ENCODE results near the gene CDK7. TPM values are rescaled to one million over a fixed set of nuclear protein-coding genes. Genes with fewer than 3 reads are reported as not detected.
A peak's percentile ranks its signal among the peaks of the same experiment; 100 is the strongest.
"Not testable (repeated sequence)": the region's sequence is repeated elsewhere in the genome, so short reads cannot be mapped to it uniquely, and the experiment has no call there.

The CDK7 gene
- total RNA-seq, 2 experiments from 2014 or later: 36.2 to 41.2 TPM

DNA sequence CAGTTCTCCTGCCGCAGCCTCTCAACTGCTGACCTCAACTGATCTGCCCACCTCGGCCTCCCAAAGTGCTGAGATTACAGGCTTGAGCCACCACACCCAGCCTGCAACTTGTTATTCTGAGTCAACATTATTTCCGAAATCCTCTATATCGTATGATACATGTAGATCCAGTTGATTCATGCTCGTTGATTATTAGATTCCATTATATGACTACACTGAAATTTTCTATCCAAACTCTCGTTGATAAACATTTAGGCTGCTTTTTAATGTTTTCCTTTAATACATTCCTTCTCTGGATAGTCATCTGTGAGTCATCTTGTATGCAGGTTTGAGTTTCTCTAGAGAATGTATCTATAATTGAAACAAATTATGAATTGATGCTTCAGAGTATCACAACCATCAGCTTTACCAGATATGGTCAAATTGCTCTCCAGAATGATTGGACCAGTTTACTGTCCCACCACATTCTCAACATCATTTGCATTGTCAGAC lies 4.1 kb downstream of the CDK7 start:
- intact Hi-C loops (cut with micrococcal nuclease): no loop called here
- no peaks in the 10 kb centered on the region for H3K27me3 Mint-ChIP-seq
- ChIA-PET POLR2A (no interaction called here), CTCF (no interaction called here)
- peaks cover 56% of the 10 kb centered on the region for H3K4me1 Mint-ChIP-seq (ENCODE audit: low read depth)
- H3K9me3 Mint-ChIP-seq: no peaks in the 10 kb centered on the region
- H3K4me3 Mint-ChIP-seq: no peak overlapping the region
- H3K27ac Mint-ChIP-seq: no peak overlapping the region
- H3K36me3 Mint-ChIP-seq: peaks cover 36% of the 10 kb centered on the region
- no peak for DNase-seq

DNA sequence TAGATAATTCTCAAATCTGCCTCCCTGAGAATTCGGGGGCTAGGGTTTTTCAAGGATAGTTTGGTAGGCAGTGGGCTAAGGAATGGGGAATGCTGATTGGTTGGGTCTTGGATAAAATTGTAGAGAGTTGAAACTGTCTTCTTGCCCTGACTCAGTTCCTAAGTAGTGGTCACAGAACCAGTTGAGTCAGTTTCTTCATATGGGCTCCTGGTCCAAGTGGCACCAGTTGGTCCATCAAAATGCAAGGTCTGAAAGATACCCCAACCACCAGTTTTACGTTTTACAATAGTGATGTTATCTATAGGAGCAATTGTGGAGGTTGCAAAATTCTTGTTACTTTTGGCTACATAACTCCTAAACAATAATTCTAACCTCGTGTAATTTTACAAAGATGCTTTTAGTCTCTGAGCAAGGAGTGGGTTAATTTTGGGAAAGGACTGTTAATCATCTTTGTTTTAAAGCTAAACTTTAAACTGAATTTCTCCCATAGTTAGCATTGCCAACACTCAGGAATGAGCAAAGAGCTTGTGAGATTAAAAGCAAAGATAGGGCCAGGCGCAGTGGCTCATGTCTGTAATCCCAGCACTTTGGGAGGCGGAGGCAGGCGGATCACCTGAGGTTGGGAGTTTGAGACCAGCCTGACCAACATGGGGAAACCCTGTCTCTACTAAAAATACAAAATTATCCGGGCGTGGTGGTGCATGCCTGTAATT lies 7.7 kb downstream of the CDK7 start:
- Mint-ChIP-seq H3K27ac (no peak overlapping the region), H3K36me3 (peaks cover 41% of the 10 kb centered on the region)

GRCh38 chr5:69245031-69245430 lies 10.3 kb downstream of the CDK7 start:
- H3K4me3 Mint-ChIP-seq: no peak overlapping the region
- DNase-seq: no peak
- peaks cover 5% of the 10 kb centered on the region for H3K9me3 Mint-ChIP-seq
- ChIA-PET POLR2A (interaction anchor here (0.6 kb wide), 1 partner anchor 245 kb away, joined by 6 read pairs; no protein-coding TSS in a partner anchor), CTCF (no interaction called here)
- no peak overlapping the region for H3K27ac Mint-ChIP-seq
- peaks cover 40% of the 10 kb centered on the region for H3K4me1 Mint-ChIP-seq (ENCODE audit: low read depth)
- no peaks in the 10 kb centered on the region for H3K27me3 Mint-ChIP-seq
- intact Hi-C loops (cut with micrococcal nuclease): no loop called here
- H3K36me3 Mint-ChIP-seq: peaks cover 41% of the 10 kb centered on the region

More for the DNA sequence above, 7.7 kb downstream of the CDK7 start:
- intact Hi-C loops (cut with micrococcal nuclease): no loop called here
- Mint-ChIP-seq H3K27me3 (no peaks in the 10 kb centered on the region), H3K9me3 (no peaks in the 10 kb centered on the region), H3K4me1 (ENCODE audit: low read depth) (peaks cover 55% of the 10 kb centered on the region), H3K4me3 (no peak overlapping the region)
- no peak for DNase-seq
- CTCF ChIA-PET: no interaction called here
- POLR2A ChIA-PET: no interaction called here

DNA sequence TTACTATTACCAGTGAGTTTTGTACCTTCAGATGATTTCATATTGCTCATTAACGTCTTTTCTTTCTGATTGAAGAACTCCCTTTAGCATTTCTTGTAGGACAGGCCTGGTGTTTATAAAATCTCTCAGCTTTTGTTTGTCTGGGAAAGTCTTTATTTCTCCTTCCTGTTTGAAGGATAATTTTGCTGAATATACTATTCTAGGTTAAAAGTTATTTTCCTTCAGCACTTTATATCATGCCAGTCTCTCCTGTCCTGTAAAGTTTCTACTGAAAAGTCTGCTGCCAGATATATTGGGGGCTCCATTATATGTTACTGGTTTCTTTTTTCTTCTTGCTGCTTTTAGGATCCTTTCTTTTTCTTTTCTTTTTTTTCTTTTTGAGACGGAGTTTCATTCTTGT lies 13.3 kb downstream of the CDK7 start:
- ChIA-PET CTCF (no interaction called here), POLR2A (no interaction called here)
- Mint-ChIP-seq H3K36me3 (peaks cover 28% of the 10 kb centered on the region), H3K27ac (no peak overlapping the region), H3K27me3 (no peaks in the 10 kb centered on the region), H3K4me1 (ENCODE audit: low read depth) (peaks cover 28% of the 10 kb centered on the region), H3K9me3 (peaks cover 5% of the 10 kb centered on the region), H3K4me3 (no peak overlapping the region)
- no peak for DNase-seq
- intact Hi-C loops (cut with micrococcal nuclease): no loop called here

DNA sequence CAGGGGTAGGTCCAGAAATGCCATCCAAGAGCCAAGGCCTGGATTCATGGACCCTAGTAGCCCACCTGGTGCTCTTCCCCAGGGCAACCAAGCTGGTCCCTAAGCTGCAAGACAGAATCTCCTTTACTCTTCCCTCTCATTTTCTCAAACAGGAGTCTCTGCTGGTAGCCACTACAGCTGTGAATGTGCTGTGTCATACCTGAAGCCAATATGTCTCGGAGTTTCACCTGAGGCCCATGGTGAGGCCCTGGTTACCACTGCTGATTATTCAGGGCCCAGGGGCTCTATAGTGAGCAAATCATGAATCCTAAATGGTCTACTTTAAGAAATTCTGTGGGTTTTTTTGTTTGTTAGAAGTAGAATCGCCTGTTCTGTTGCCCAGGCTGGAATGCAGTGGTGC lies 15.9 kb downstream of the CDK7 start:
- Mint-ChIP-seq H3K27ac (no peak overlapping the region), H3K36me3 (peaks cover 29% of the 10 kb centered on the region), H3K4me3 (no peak overlapping the region), H3K27me3 (no peaks in the 10 kb centered on the region), H3K9me3 (peaks cover 5% of the 10 kb centered on the region), H3K4me1 (ENCODE audit: low read depth) (peaks cover 16% of the 10 kb centered on the region)
- POLR2A ChIA-PET: no interaction called here
- CTCF ChIA-PET: no interaction called here
- DNase-seq: no peak
- intact Hi-C loops (cut with micrococcal nuclease): no loop called here

DNA sequence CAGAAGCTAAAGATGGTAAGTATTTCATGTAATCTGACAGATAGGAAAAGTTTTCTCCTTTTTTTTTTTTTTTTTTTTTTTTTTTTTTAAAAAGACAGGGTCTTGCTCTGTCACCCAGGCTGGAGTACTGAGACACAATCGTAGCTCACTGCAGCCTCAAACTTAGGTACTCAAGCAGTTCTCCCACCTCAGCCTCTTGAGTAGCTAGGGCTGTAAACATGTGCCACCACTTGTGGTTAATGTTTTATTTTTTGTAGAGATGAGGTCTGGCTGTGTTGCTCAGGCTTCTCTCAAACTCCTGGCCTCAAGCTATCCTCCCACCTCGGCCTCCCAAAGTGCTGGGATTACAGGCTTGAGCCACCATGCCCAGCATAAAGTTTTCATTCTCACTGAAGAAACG lies 17.8 kb downstream of the CDK7 start:
- H3K9me3 Mint-ChIP-seq: peaks cover 5% of the 10 kb centered on the region
- ChIA-PET POLR2A (no interaction called here), CTCF (no interaction called here)
- no peaks in the 10 kb centered on the region for H3K27me3 Mint-ChIP-seq
- no peak for DNase-seq
- peaks cover 3% of the 10 kb centered on the region for H3K4me1 Mint-ChIP-seq (ENCODE audit: low read depth)
- peaks cover 22% of the 10 kb centered on the region for H3K36me3 Mint-ChIP-seq
- no peak overlapping the region for H3K4me3 Mint-ChIP-seq
- intact Hi-C loops (cut with micrococcal nuclease): no loop called here
- H3K27ac Mint-ChIP-seq: no peak overlapping the region

GRCh38 chr5:69255940-69256339 lies 21.3 kb downstream of the CDK7 start:
- DNase-seq; POLR2A ChIA-PET; H3K27ac Mint-ChIP-seq; H3K9me3 Mint-ChIP-seq; CTCF ChIA-PET; intact Hi-C loops (cut with micrococcal nuclease); H3K4me1 Mint-ChIP-seq (ENCODE audit: low read depth); H3K4me3 Mint-ChIP-seq; H3K27me3 Mint-ChIP-seq: not testable (repeated sequence)
- peaks cover 19% of the 10 kb centered on the region for H3K36me3 Mint-ChIP-seq

DNA sequence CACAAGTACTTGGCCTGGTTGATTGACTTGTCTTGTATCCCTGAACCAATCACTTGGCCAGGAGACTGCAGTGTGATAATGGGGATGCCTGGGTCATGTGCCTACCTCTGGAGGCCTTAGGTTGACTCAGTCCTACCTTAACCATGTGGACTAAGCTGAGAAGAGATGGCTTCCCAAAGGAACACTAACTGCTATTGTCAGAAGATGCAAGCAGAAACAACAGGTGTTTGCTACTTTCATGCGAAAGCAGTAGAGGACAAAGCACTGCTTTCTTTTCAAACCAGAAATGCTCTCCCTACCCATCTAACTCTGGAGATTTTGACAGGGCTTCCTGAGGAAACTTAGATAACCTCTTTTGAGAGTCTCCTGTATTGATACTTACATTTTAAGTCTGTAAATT lies 22.9 kb downstream of the CDK7 start:
- Mint-ChIP-seq H3K27ac (no peak overlapping the region), H3K27me3 (no peaks in the 10 kb centered on the region), H3K9me3 (no peaks in the 10 kb centered on the region), H3K4me3 (no peak overlapping the region), H3K4me1 (ENCODE audit: low read depth) (no peaks in the 10 kb centered on the region), H3K36me3 (peaks cover 27% of the 10 kb centered on the region)
- POLR2A ChIA-PET: no interaction called here
- no peak for DNase-seq
- CTCF ChIA-PET: no interaction called here
- intact Hi-C loops (cut with micrococcal nuclease): no loop called here

GRCh38 chr5:69261034-69261433 lies 26.3 kb downstream of the CDK7 start:
- intact Hi-C loops (cut with micrococcal nuclease): no loop called here
- Mint-ChIP-seq H3K36me3 (peaks cover 30% of the 10 kb centered on the region), H3K4me3 (no peak overlapping the region), H3K27ac (no peak overlapping the region), H3K4me1 (ENCODE audit: low read depth) (no peaks in the 10 kb centered on the region), H3K9me3 (no peaks in the 10 kb centered on the region), H3K27me3 (no peaks in the 10 kb centered on the region)
- no peak for DNase-seq
- ChIA-PET POLR2A (no interaction called here), CTCF (no interaction called here)

DNA sequence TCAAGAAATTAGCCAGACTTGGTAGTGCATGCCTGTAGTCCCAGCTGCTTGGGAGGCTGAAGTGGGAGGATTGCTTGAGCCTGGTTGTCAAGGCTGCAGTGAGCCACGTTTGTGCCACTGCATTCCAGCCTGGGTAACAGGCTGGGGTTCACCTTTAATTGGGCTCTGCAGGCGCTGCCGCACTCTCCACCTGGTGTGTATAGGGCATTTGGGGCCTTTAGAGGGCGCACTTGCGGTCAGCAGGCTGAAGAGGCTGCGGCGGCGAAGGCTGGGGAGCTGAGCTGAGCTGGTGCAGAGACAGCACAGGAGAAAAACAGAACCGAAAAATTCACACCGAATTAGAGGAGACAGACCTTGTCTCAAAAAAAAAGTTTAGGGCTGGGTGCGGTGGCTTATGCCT lies 31.2 kb downstream of the CDK7 start:
- Mint-ChIP-seq H3K4me3 (no peak overlapping the region), H3K27ac (no peak overlapping the region), H3K9me3 (no peaks in the 10 kb centered on the region), H3K4me1 (ENCODE audit: low read depth) (no peaks in the 10 kb centered on the region), H3K27me3 (no peaks in the 10 kb centered on the region), H3K36me3 (peaks cover 24% of the 10 kb centered on the region)
- peak; percentile 13 for DNase-seq
- ChIA-PET CTCF (interaction anchor here (1.4 kb wide), 1 partner anchor 13 kb away, joined by 4 read pairs; no protein-coding TSS in a partner anchor), POLR2A (no interaction called here)
- intact Hi-C loops (cut with micrococcal nuclease): no loop called here

GRCh38 chr5:69268899-69269298 lies 34.2 kb downstream of the CDK7 start:
- Mint-ChIP-seq H3K4me1 (ENCODE audit: low read depth) (peaks cover 5% of the 10 kb centered on the region), H3K36me3 (peaks cover 14% of the 10 kb centered on the region), H3K27me3 (no peaks in the 10 kb centered on the region), H3K9me3 (no peaks in the 10 kb centered on the region), H3K4me3 (no peak overlapping the region), H3K27ac (no peak overlapping the region)
- ChIA-PET CTCF (no interaction called here), POLR2A (no interaction called here)
- no peak for DNase-seq
- intact Hi-C loops (cut with micrococcal nuclease): no loop called here

- intact Hi-C loops (cut with micrococcal nuclease): no loop called here
- ChIA-PET POLR2A (no interaction called here), CTCF (interaction anchor here (0.9 kb wide), 1 partner anchor 177 kb away, joined by 5 read pairs; the partner anchor contains the start of gene SLC30A5)
- H3K27me3 Mint-ChIP-seq: no peaks in the 10 kb centered on the region
- H3K27ac Mint-ChIP-seq: no peak overlapping the region
- peaks cover 19% of the 10 kb centered on the region for H3K36me3 Mint-ChIP-seq
- H3K4me1 Mint-ChIP-seq (ENCODE audit: low read depth): peaks cover 5% of the 10 kb centered on the region
- no peak overlapping the region for H3K4me3 Mint-ChIP-seq
- H3K9me3 Mint-ChIP-seq: no peaks in the 10 kb centered on the region
- no peak for DNase-seq
Measured at GRCh38 chr5:69270840-69271239, 36.2 kb downstream of the CDK7 start.

GRCh38 chr5:69271376-69271775 lies 36.7 kb downstream of the CDK7 start:
- intact Hi-C loops (cut with micrococcal nuclease): no loop called here
- Mint-ChIP-seq H3K36me3 (peaks cover 23% of the 10 kb centered on the region), H3K4me3 (no peak overlapping the region), H3K9me3 (no peaks in the 10 kb centered on the region), H3K27ac (no peak overlapping the region), H3K4me1 (ENCODE audit: low read depth) (peaks cover 5% of the 10 kb centered on the region), H3K27me3 (no peaks in the 10 kb centered on the region)
- DNase-seq: no peak
- CTCF ChIA-PET: no interaction called here
- POLR2A ChIA-PET: no interaction called here

All from activated CD4-positive, alpha-beta memory T cell treated with anti-CD3 and anti-CD28 coated beads for 36 hours (primary cell).